Body of pancreas (tissue), 4 donors: ENCODE measurements around the gene LRRN4.

ENCODE experiments used
- POLR2A ChIP-seq, 3 donors: fragments of 450-650 bp; IDR thresholded peaks; one replicate each; pipeline ENCODE4 v1.6.1; 2016; ENCODE audit warnings: antibody characterized with exemption in 3 of 3, mild to moderate bottlenecking in 2 of 3
- TF ChIP-seq, protein P1 (sequence below), 7 experiments: fragments of 450-650 bp in 4 of 7; fragments of 200-600 bp in 3 of 7; sonication (generic) in 3 of 7; IDR thresholded peaks; one replicate each; pipeline ENCODE4 v1.5.1; 2016 to 2019; ENCODE audit warnings: antibody characterized with exemption in 7 of 7

GRCh38 chr20:6040958-6041807 lies 12.7 kb downstream of the LRRN4 start:
- TF ChIP-seq, protein P1, sequence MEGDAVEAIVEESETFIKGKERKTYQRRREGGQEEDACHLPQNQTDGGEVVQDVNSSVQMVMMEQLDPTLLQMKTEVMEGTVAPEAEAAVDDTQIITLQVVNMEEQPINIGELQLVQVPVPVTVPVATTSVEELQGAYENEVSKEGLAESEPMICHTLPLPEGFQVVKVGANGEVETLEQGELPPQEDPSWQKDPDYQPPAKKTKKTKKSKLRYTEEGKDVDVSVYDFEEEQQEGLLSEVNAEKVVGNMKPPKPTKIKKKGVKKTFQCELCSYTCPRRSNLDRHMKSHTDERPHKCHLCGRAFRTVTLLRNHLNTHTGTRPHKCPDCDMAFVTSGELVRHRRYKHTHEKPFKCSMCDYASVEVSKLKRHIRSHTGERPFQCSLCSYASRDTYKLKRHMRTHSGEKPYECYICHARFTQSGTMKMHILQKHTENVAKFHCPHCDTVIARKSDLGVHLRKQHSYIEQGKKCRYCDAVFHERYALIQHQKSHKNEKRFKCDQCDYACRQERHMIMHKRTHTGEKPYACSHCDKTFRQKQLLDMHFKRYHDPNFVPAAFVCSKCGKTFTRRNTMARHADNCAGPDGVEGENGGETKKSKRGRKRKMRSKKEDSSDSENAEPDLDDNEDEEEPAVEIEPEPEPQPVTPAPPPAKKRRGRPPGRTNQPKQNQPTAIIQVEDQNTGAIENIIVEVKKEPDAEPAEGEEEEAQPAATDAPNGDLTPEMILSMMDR (IDR thresholded peaks at IDR 0.05): no peak
- TF ChIP-seq POLR2A (IDR thresholded peaks at IDR 0.05): no peak
